HG02943 (cell line): ENCODE measurements around the gene ANKS1B.
"Not testable (repeated sequence)": the region's sequence is repeated elsewhere in the genome, so short reads cannot be mapped to it uniquely, and the experiment has no call there.

Source experiments
- ATAC-seq: cut with Tn5 transposase; IDR thresholded peaks from one replicate; pipeline ENCODE4 v1.9.1; 2021; ENCODE audit warnings: mild to moderate bottlenecking, low read depth, moderate library complexity; ENCODE audit not compliant: unreplicated experiment

Gene ANKS1B

GRCh38 chr12:99984271-99985128 is at the start of gene ANKS1B:
Gene ANKS1B (minus strand): TSS chr12:99984936. CDS start chr12:99984237, 699 bp downstream.
- no peak for ATAC-seq

GRCh38 chr12:100031836-100032235 is 47.1 kb upstream of the ANKS1B start:
- no peak for ATAC-seq

GRCh38 chr12:100027671-100028070 is 42.9 kb upstream of the ANKS1B start:
- ATAC-seq = no peak

- ATAC-seq = no peak
Observed at GRCh38 chr12:100026241-100026640, 41.5 kb upstream of the ANKS1B start.

- ATAC-seq = no peak
Observed at GRCh38 chr12:100024974-100025555, 40.3 kb upstream of the ANKS1B start.

- no peak for ATAC-seq
Observed at GRCh38 chr12:100020370-100020769, 35.6 kb upstream of the ANKS1B start.

- no peak for ATAC-seq
Observed at GRCh38 chr12:100017056-100017455, 32.3 kb upstream of the ANKS1B start.

- ATAC-seq = not testable (repeated sequence)
Observed at GRCh38 chr12:100016304-100016703, 31.6 kb upstream of the ANKS1B start.

- ATAC-seq = not testable (repeated sequence)
Observed at GRCh38 chr12:100005846-100006245, 21.1 kb upstream of the ANKS1B start.

- no peak for ATAC-seq
Observed at GRCh38 chr12:99997806-99998205, 13.1 kb upstream of the ANKS1B start.

- ATAC-seq = no peak
Observed at GRCh38 chr12:99996095-99996494, 11.4 kb upstream of the ANKS1B start.

- no peak for ATAC-seq
Observed at GRCh38 chr12:99985631-99986030, 895 bp upstream of the ANKS1B start.

- ATAC-seq = no peak
Observed at GRCh38 chr12:99985129-99985570, 414 bp upstream of the ANKS1B start.

- no peak for ATAC-seq
Observed at GRCh38 chr12:99983456-99984258, 1.1 kb downstream of the ANKS1B start.

- ATAC-seq = no peak
Observed at GRCh38 chr12:99981639-99982190, 3.0 kb downstream of the ANKS1B start.

GRCh38 chr12:99979471-99979870 is 5.3 kb downstream of the ANKS1B start:
- ATAC-seq = no peak

GRCh38 chr12:99978152-99978551 is 6.6 kb downstream of the ANKS1B start:
- ATAC-seq = no peak

GRCh38 chr12:99977550-99977949 is 7.2 kb downstream of the ANKS1B start:
- no peak for ATAC-seq

- ATAC-seq = no peak
Observed at GRCh38 chr12:99976762-99977161, 8.0 kb downstream of the ANKS1B start.

GRCh38 chr12:99975321-99975720 is 9.4 kb downstream of the ANKS1B start:
- no peak for ATAC-seq

- no peak for ATAC-seq
Observed at GRCh38 chr12:99974146-99974545, 10.6 kb downstream of the ANKS1B start.
